ES-I3 (cell line): ENCODE results near the gene PAF1.
A peak's percentile ranks its signal among the peaks of the same experiment; 100 is the strongest.

Source experiments
- H3K36me3 ChIP-seq: 2 replicates; pipeline ENCODE4 v1.6.1; 2013; ENCODE audit warnings: mild to moderate bottlenecking, low read length, control low read depth, moderate library complexity; ENCODE audit not compliant: insufficient read depth
- H3K4me1 ChIP-seq: 2 replicates; pipeline ENCODE4 v1.6.1; 2013; ENCODE audit warnings: mild to moderate bottlenecking, control low read depth, low read length; ENCODE audit not compliant: insufficient read depth
- H3K9ac ChIP-seq: 2 replicates; pipeline ENCODE4 v1.6.1; 2013; ENCODE audit warnings: low read depth, mild to moderate bottlenecking, low read length, moderate library complexity
- H3K9me3 ChIP-seq: 2 replicates; pipeline ENCODE4 v1.6.1; 2013; ENCODE audit warnings: mild to moderate bottlenecking, low read length, moderate library complexity; ENCODE audit not compliant: control insufficient read depth, insufficient read depth

Gene PAF1

GRCh38 chr19:39412100-39412866 is 21.4 kb upstream of the PAF1 start, which contains the start of gene PLEKHG2:
TSS of gene PLEKHG2 (plus strand) at chr19:39412669. CDS start at chr19:39414087, 1,418 bp downstream.
- no peaks in the 10 kb centered on the region for H3K9me3 ChIP-seq
- no peaks in the 10 kb centered on the region; the same call in 1 of the 2 replicates for H3K36me3 ChIP-seq
- peaks cover 15% of the 10 kb centered on the region for H3K4me1 ChIP-seq
- H3K9ac ChIP-seq = peak within 1 kb of the TSS; percentile 96

DNA sequence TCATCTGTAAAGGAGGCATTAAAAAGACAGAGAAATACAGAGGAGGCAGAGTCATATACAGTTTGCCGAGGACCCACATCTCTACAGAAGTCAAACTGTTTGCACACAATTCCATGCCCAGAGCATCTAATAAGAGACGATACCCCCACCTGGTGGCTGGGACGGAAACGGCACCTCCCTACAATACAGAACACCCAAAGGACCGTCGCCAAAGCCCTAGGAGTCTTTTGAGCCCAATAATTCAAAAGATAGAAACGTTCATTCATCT is 20.9 kb upstream of the PAF1 start:
- no peaks in the 10 kb centered on the region for H3K9me3 ChIP-seq
- H3K4me1 ChIP-seq = peaks cover 15% of the 10 kb centered on the region
- no peaks in the 10 kb centered on the region; the same call in 1 of the 2 replicates for H3K36me3 ChIP-seq
- peak overlapping the region; percentile 93 for H3K9ac ChIP-seq

- Histone ChIP-seq H3K9ac (peak overlapping the region; percentile 93), H3K36me3 (no peaks in the 10 kb centered on the region), H3K9me3 (no peaks in the 10 kb centered on the region), H3K4me1 (peaks cover 15% of the 10 kb centered on the region)
These were observed 20.4 kb upstream of the PAF1 start for GRCh38 chr19:39411081-39411831.

DNA sequence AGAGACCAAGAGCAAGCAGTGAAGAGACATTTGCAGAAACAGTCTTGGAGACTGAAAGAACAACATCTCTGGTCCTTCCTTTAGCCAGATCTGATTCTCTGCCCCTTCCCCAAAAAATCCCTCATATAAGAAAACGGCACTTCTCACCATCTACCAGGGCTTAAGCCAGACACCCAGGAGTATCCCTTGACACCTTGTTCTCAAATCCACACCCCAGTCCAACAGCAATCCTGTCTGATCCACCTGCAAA is 19.9 kb upstream of the PAF1 start:
- Histone ChIP-seq H3K36me3 (no peaks in the 10 kb centered on the region), H3K9ac (peak overlapping the region; percentile 93), H3K4me1 (peaks cover 15% of the 10 kb centered on the region), H3K9me3 (no peaks in the 10 kb centered on the region)

DNA sequence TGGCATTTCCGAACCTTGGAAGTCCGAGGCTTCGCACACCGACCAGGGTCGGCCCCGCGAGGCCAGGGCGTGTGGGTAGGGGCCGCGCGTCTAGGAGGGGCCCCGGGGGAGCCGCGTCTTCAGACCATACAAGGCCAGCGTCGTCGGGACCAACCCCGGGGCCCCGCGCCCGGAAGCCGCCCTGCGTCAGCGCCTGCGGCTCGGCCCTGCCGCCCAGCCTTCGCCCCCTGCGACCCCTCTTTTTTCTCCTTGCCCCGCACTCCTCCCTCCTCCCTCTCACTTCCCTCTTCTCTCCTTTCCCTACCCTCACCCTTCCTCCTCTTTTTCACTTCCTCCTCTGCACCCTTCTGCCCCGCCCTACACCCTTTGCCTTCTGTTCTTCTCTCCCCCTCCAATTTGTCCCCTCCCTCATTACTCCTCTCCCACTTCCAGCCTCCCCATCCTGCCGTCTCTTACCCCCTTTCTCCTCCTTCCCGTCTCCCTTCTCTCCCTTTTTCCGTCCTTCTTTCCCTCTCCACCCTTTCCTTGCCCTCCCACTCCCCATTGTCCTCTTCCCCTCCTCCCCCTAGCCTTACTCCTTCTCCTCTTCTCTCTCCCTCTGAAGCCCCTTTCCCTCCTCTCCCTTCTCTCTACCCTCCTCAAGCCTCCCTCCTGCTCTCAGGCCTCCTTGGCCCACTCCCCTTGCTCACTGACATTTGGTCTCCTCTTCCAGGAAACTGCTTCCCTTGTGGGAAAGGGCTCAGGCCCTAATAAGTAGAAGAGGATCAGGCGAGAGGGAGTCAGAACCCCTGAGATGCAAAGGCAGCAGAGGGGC is 19.3 kb upstream of the PAF1 start:
- peaks cover 15% of the 10 kb centered on the region for H3K4me1 ChIP-seq
- H3K9me3 ChIP-seq = no peaks in the 10 kb centered on the region
- H3K9ac ChIP-seq = peak overlapping the region; percentile 93
- no peaks in the 10 kb centered on the region for H3K36me3 ChIP-seq

GRCh38 chr19:39409208-39410016 is 18.5 kb upstream of the PAF1 start:
- peaks cover 15% of the 10 kb centered on the region for H3K4me1 ChIP-seq
- H3K9me3 ChIP-seq = no peaks in the 10 kb centered on the region
- no peaks in the 10 kb centered on the region for H3K36me3 ChIP-seq
- H3K9ac ChIP-seq = peak overlapping the region; percentile 93

GRCh38 chr19:39408392-39409207 is 17.7 kb upstream of the PAF1 start:
- H3K9ac ChIP-seq = peak overlapping the region; percentile 9; the same call in 1 of the 2 replicates
- peaks cover 15% of the 10 kb centered on the region for H3K4me1 ChIP-seq
- no peaks in the 10 kb centered on the region for H3K36me3 ChIP-seq
- no peaks in the 10 kb centered on the region for H3K9me3 ChIP-seq

DNA sequence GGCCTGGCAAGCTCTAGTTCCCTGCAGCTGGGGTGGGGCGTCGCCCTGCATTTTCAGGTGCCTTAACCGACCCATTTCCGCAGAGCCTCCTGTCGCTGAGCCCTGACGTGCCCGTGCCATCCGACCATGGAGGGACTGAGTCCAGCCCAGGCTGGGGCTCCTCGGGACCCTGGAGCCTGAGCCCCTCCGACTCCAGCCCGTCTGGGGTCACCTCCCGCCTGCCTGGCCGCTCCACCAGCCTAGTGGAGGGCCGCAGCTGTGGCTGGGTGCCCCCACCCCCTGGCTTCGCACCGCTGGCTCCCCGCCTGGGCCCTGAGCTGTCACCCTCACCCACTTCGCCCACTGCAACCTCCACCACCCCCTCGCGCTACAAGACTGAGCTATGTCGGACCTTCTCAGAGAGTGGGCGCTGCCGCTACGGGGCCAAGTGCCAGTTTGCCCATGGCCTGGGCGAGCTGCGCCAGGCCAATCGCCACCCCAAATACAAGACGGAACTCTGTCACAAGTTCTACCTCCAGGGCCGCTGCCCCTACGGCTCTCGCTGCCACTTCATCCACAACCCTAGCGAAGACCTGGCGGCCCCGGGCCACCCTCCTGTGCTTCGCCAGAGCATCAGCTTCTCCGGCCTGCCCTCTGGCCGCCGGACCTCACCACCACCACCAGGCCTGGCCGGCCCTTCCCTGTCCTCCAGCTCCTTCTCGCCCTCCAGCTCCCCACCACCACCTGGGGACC is 16.9 kb upstream of the PAF1 start:
- Histone ChIP-seq H3K4me1 (peaks cover 15% of the 10 kb centered on the region), H3K36me3 (no peaks in the 10 kb centered on the region), H3K9ac (peak overlapping the region; percentile 97), H3K9me3 (no peaks in the 10 kb centered on the region)

DNA sequence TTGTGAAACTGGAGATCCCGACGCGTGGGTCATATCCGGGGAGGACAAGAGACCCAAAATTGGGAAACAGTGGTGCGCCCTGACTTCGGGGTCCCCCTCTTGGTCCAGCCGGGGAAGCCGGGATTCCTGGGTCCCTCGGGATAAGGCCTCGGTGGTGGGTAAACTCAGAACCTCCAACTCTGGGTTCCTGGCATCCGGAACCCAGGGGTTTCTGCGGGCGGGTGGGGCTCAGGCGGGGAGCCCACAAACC is 16.4 kb upstream of the PAF1 start:
- Histone ChIP-seq H3K4me1 (peaks cover 15% of the 10 kb centered on the region), H3K9ac (peak overlapping the region; percentile 97), H3K36me3 (no peaks in the 10 kb centered on the region), H3K9me3 (no peaks in the 10 kb centered on the region)

GRCh38 chr19:39406656-39407409 is 15.9 kb upstream of the PAF1 start, which contains the start of gene ZFP36:
TSS of gene ZFP36 (plus strand) at chr19:39406847. CDS start at chr19:39406905, 58 bp downstream.
- Histone ChIP-seq H3K9me3 (no peaks in the 10 kb centered on the region), H3K36me3 (no peaks in the 10 kb centered on the region), H3K9ac (peak within 1 kb of the TSS; percentile 97), H3K4me1 (peaks cover 20% of the 10 kb centered on the region)

DNA sequence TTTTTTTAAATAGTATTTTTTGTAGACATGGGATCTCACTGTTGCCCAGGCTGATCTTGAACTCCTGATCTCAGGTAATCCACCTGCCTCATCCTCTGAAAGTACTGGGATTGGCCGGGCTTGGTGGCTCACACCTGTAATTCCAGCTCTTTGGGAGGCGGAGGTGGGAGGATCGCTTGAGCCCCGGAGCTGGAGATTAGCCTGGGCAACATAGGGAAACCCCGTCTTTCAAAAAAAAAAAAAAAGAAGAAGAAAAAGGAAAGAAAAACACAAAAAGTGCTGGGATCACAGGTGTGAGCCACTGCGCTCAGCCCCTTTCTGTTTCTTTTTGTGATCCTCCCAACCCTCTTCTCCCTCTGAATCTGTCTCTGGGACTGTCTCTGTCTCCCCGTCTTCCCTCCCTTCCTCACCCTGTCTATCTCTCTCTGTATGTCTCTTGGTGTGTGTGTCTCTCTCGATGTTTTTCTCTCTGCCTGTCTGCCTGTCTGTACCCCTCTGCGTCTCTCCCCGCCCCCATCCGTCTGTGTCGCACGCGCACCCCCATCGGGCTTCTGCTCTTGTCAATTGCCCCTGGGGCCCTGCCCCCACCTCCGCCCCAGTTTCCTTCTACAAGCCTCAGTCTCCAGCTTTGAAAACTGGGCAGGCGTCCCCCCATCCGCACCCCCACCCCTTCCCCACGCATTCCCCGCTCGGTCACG is 15.2 kb upstream of the PAF1 start:
- peak overlapping the region; percentile 48 for H3K9ac ChIP-seq
- H3K36me3 ChIP-seq = no peaks in the 10 kb centered on the region
- peaks cover 21% of the 10 kb centered on the region for H3K4me1 ChIP-seq
- no peaks in the 10 kb centered on the region for H3K9me3 ChIP-seq

- peaks cover 15% of the 10 kb centered on the region for H3K4me1 ChIP-seq
- H3K36me3 ChIP-seq = no peaks in the 10 kb centered on the region
- H3K9ac ChIP-seq = peak overlapping the region; percentile 8; the same call in 1 of the 2 replicates
- no peaks in the 10 kb centered on the region for H3K9me3 ChIP-seq
These were observed 14.5 kb upstream of the PAF1 start for GRCh38 chr19:39405261-39405957.
